GM18519 (cell line): ENCODE results near the gene UNC5C.

Experiments used
- ATAC-seq: cut with Tn5 transposase; IDR thresholded peaks from one replicate; pipeline ENCODE4 v1.9.1; 2021; ENCODE audit warnings: mild to moderate bottlenecking, moderate library complexity; ENCODE audit not compliant: unreplicated experiment, low FRiP score

UNC5C gene

GRCh38 chr4:95548738-95549245 lies at the start of gene UNC5C:
Gene UNC5C (minus strand): TSS chr4:95548973.
- no peak for ATAC-seq

DNA sequence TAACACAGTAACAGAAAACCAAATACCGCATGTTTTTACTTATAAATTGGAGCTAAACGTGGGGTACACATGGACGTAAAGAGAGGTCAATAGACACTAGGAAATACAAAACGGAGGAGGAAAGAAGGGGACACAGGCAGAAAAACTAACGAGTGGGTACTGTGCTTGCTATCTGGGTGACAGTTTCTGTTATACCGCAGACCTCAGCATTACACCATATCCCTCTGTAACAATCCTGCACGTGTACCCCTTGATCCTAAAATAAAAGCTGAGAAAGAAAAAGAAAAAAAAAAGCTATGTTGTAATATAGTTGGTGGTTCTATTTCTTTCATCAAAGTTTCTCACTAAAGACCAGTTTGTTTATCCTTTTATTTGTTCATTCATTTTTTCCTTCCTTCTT lies 47.9 kb upstream of the UNC5C start:
- ATAC-seq: no peak

DNA sequence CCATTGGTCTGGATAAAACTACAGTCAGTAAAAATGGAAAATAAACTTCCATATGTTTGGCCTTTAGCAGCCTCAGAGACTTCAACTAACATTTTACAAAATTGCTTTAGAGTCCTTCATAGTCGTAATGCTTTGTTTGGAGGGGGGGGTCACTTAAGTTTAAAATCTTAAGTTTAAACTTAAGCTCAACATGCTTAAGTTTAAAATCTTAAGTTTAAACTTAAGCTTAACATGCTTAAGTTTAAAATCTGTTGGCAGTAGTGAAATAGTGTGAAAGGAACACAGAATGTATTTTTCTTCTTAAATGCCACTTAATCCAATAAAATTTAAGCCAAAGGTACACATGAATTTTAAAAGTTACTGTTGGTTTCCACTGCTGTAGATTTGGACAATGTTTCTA lies 45.9 kb upstream of the UNC5C start:
- ATAC-seq: no peak

GRCh38 chr4:95594013-95594412 lies 45.2 kb upstream of the UNC5C start:
- ATAC-seq: no peak

DNA sequence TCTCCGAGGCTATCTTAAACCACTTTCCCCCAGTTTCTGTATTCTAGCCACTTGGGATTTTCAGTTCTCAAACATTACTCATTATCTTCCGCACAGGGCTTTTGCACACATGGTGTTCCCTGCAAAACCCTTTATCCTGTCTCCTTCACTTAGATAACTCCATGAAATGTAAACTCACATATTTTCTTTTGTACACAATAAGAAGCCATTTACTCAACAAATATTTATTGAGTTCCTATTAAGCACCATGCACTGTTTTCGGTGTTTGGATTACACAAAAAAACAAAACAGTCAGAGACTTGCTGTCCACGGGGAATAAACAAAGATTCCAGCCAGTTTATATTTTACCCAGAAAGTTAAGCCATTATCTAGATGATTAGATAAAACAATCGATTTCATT lies 42.5 kb upstream of the UNC5C start:
- ATAC-seq: no peak

- no peak for ATAC-seq
These were observed 41.8 kb upstream of the UNC5C start for GRCh38 chr4:95590615-95591014.

DNA sequence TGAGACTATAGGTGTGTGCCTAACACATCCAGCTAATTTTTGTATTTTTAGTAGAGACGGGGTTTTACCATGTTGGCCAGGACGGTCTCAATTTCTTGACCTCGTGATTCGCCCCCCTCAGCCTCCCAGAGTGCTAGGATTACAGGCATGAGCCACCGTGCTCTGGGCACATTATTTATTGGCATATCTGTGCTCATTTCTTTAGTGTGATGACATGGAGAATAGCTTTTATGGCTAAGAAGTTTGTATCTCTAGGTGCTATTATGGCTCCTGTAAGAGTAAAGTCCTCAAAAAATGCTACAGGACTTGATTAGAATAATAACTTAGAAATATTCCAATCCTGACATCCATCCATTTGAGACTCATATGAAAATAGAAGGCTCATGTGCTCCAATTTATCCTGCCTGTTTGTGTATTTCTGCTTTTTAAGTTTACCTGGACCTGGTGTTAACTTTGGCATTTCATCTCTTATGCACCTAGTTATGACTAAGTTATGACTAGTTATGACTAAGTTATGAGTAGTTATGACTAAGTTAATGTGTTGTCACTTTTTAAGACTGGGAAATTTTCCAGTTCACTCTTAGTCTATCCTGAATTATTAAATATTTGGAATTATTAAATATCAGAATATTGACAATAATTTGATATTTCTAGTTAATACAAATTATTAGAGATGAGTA lies 36.4 kb upstream of the UNC5C start:
- ATAC-seq: no peak

DNA sequence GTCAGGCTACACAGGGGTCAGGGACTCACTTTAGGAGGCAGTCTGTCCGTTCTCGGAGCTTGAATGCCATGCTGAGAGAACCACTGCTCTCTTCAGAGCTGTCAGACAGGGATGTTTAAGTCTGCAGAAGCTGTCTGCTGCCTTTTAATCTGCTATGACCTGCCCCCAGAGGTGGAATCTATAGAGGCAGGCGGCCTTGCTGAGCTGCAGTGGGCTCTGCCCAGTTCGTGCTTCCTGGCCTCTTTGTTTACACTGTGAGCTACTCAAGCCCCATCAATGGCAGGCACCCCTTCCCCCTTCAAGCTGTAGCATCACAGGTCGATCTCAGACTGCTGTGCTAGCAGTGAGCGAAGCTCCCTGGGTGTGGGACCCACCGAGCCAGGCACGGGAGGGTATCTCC lies 31.5 kb upstream of the UNC5C start:
- no peak for ATAC-seq

DNA sequence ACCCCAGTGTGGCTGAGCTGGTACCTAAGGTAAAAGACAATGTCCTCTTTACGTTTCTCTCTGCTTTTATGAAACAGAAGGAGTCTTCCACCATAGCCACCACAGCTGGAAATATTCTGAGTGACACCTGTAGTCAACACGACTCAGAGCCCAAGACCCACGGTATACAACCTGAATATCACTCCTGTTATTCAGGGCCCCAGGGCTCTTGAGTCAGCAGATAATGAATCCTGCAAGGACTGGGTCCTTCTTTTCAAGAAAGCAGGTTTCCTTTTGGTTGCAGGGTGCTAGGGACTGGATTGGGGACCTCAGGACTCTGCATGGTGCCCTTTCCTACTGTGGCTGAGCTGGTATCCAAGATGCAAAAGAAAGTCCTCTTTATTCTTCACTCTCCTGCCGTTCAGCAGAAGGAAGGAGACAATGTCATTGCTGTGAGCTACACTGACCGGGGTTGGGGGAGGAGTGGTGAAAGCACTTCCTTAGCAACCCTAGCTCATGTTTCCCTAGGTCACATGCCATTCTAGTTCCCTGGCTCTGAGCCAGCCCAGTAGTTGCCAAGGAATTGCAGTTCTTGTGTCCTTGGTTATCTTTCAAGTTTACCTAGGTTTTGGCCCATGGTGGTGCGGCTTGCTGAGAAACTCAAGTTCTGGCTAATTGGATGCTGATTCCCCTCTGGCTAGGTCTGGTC lies 23.7 kb upstream of the UNC5C start:
- ATAC-seq: no peak

DNA sequence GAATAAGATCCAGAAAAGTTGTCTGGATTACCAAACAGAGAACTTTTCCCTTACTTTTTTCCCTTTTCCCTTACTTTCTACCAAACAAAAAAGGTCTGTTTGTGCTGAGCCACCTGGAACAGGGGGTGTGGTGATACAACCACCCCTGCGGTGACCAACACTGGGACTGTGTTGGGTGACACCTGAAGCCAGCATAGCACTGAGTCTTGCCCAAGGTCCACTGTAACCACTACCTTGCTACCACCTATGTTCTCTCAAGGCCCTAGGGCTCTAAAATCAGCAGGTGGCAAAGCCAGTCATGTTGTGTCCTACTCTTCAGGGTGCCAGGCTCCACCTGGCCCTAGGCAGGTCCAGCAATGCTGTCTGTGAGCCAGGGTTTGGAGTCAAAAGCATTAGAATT lies 22.8 kb upstream of the UNC5C start:
- ATAC-seq: no peak

GRCh38 chr4:95563638-95564337 lies 15.0 kb upstream of the UNC5C start:
- ATAC-seq: no peak

GRCh38 chr4:95560774-95561173 lies 12.0 kb upstream of the UNC5C start:
- ATAC-seq: no peak

GRCh38 chr4:95556207-95556859 lies 7.6 kb upstream of the UNC5C start:
- no peak for ATAC-seq

DNA sequence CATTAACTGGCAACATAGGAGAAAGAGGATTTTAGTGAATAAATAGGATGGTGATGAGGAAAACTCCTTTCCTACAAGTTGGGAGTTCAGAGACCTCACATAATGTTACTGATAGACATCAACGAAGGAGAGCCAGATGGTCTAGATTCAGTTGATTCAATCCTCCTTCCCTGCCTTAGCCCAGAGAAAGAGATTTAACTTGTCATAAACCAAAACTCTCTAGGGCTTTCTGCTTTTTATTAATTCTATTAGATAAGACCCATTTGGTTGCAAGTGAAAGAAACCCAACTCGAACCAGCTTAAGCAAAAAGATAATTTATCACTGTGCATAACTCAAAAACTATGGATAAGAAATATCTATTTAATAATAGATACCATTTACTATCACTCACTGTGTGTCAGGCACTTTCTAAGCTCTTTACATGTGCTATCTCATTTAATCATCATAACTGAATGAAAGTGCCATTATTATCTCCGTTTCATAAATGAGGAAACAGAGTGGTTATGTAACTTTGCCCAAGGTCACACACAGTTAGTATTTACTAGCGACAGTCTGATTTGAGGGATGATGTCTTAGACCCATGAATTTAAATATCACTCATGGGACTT lies 4.3 kb upstream of the UNC5C start:
- ATAC-seq: no peak

- ATAC-seq: no peak
These were observed 2.9 kb upstream of the UNC5C start for GRCh38 chr4:95551653-95552052.

GRCh38 chr4:95550115-95550987 lies 1.6 kb upstream of the UNC5C start:
- no peak for ATAC-seq

GRCh38 chr4:95549246-95550114 lies 707 bp upstream of the UNC5C start:
- ATAC-seq: peak; percentile 99

GRCh38 chr4:95547715-95548471 lies 880 bp downstream of the UNC5C start:
- no peak for ATAC-seq
